ENCODE measurements around the gene EPM2A. TPM values are rescaled to one million over a fixed set of nuclear protein-coding genes. Genes with fewer than 3 reads are reported as not detected.
"Not testable (repeated sequence)": the region's sequence is repeated elsewhere in the genome, so short reads cannot be mapped to it uniquely, and the experiment has no call there.

The EPM2A gene
- total RNA-seq, 1 donor from 2014 or later = 21.9 TPM

GRCh38 chr6:145752638-145753037, 17.3 kb upstream of the EPM2A start:
- Mint-ChIP-seq H3K27me3 (peaks cover 4% of the 10 kb centered on the region), H3K27ac (no peak overlapping the region), H3K4me3 (no peak overlapping the region), H3K9me3 (no peaks in the 10 kb centered on the region), H3K4me1 (no peaks in the 10 kb centered on the region), H3K36me3 (ENCODE audit: low read depth) (no peaks in the 10 kb centered on the region)
- intact Hi-C loops (cut with micrococcal nuclease) = no loop called here
- ATAC-seq (ENCODE audit: low read depth) (no peak), DNase-seq (no peak)
- ChIA-PET POLR2A (no interaction called here), CTCF (no interaction called here)
- TF ChIP-seq, protein P1, sequence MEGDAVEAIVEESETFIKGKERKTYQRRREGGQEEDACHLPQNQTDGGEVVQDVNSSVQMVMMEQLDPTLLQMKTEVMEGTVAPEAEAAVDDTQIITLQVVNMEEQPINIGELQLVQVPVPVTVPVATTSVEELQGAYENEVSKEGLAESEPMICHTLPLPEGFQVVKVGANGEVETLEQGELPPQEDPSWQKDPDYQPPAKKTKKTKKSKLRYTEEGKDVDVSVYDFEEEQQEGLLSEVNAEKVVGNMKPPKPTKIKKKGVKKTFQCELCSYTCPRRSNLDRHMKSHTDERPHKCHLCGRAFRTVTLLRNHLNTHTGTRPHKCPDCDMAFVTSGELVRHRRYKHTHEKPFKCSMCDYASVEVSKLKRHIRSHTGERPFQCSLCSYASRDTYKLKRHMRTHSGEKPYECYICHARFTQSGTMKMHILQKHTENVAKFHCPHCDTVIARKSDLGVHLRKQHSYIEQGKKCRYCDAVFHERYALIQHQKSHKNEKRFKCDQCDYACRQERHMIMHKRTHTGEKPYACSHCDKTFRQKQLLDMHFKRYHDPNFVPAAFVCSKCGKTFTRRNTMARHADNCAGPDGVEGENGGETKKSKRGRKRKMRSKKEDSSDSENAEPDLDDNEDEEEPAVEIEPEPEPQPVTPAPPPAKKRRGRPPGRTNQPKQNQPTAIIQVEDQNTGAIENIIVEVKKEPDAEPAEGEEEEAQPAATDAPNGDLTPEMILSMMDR (IDR thresholded peaks at IDR 0.05) = no peak

GRCh38 chr6:145749632-145750031, 14.3 kb upstream of the EPM2A start:
- intact Hi-C loops (cut with micrococcal nuclease) = no loop called here
- no peaks in the 10 kb centered on the region for H3K36me3 Mint-ChIP-seq (ENCODE audit: low read depth)
- peaks cover 2% of the 10 kb centered on the region for H3K27me3 Mint-ChIP-seq
- DNase-seq = no peak
- no peaks in the 10 kb centered on the region for H3K4me1 Mint-ChIP-seq
- H3K9me3 Mint-ChIP-seq = no peaks in the 10 kb centered on the region
- POLR2A ChIA-PET = no interaction called here
- CTCF ChIA-PET = no interaction called here
- no peak overlapping the region for H3K4me3 Mint-ChIP-seq
- no peak for ATAC-seq (ENCODE audit: low read depth)
- no peak overlapping the region for H3K27ac Mint-ChIP-seq
- TF ChIP-seq, protein P1 (IDR thresholded peaks at IDR 0.05) = no peak

DNA sequence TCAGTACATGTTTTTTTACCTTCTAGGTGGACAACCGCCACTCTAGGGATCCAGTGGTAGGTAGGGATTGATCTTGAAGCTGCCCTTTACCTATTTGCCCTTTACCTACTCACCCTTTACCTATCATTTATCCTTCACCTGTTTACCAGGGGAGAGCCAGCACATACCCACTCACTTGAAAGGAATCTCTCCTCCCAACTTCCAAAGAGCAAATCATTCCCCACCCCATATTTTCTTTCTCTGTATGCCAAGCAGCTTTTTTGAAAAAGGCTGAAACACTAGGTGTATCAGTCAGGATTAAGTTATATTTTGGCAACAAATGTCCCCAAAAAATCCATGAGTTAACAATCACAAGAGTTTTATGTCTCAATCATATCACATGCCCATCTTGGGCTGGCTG, 10.5 kb upstream of the EPM2A start:
- Mint-ChIP-seq H3K27ac (no peak overlapping the region), H3K27me3 (no peaks in the 10 kb centered on the region), H3K4me3 (no peak overlapping the region), H3K36me3 (ENCODE audit: low read depth) (no peaks in the 10 kb centered on the region), H3K9me3 (no peaks in the 10 kb centered on the region), H3K4me1 (no peaks in the 10 kb centered on the region)
- POLR2A ChIA-PET = no interaction called here
- intact Hi-C loops (cut with micrococcal nuclease) = no loop called here
- ATAC-seq (ENCODE audit: low read depth) (no peak), DNase-seq (no peak)
- TF ChIP-seq, protein P1 (IDR thresholded peaks at IDR 0.05) = no peak
- CTCF ChIA-PET = no interaction called here

GRCh38 chr6:145744619-145745018, 9.3 kb upstream of the EPM2A start:
- H3K4me1 Mint-ChIP-seq = no peaks in the 10 kb centered on the region
- DNase-seq (no peak), ATAC-seq (ENCODE audit: low read depth) (no peak)
- H3K27ac Mint-ChIP-seq = no peak overlapping the region
- no peaks in the 10 kb centered on the region for H3K9me3 Mint-ChIP-seq
- no peaks in the 10 kb centered on the region for H3K27me3 Mint-ChIP-seq
- CTCF ChIA-PET = no interaction called here
- intact Hi-C loops (cut with micrococcal nuclease) = no loop called here
- H3K4me3 Mint-ChIP-seq = no peak overlapping the region
- no peaks in the 10 kb centered on the region for H3K36me3 Mint-ChIP-seq (ENCODE audit: low read depth)
- POLR2A ChIA-PET = interaction anchor here (0.6 kb wide), 1 partner anchor 105 kb away, joined by 5 read pairs; no protein-coding TSS in a partner anchor
- TF ChIP-seq, protein P1 (IDR thresholded peaks at IDR 0.05) = no peak

- ChIA-PET CTCF (no interaction called here), POLR2A (no interaction called here)
- H3K4me1 Mint-ChIP-seq = no peaks in the 10 kb centered on the region
- no peak overlapping the region for H3K27ac Mint-ChIP-seq
- DNase-seq (no peak), ATAC-seq (ENCODE audit: low read depth) (no peak)
- no peak overlapping the region for H3K4me3 Mint-ChIP-seq
- intact Hi-C loops (cut with micrococcal nuclease) = no loop called here
- H3K9me3 Mint-ChIP-seq = no peaks in the 10 kb centered on the region
- H3K27me3 Mint-ChIP-seq = no peaks in the 10 kb centered on the region
- TF ChIP-seq, protein P1 (IDR thresholded peaks at IDR 0.05) = no peak
- H3K36me3 Mint-ChIP-seq (ENCODE audit: low read depth) = no peaks in the 10 kb centered on the region
Observed at GRCh38 chr6:145743332-145743731, 8.0 kb upstream of the EPM2A start.

GRCh38 chr6:145742472-145742871, 7.2 kb upstream of the EPM2A start:
- intact Hi-C loops (cut with micrococcal nuclease); POLR2A ChIA-PET; H3K27ac Mint-ChIP-seq; DNase-seq; CTCF ChIA-PET; H3K9me3 Mint-ChIP-seq; H3K27me3 Mint-ChIP-seq; H3K4me3 Mint-ChIP-seq; ATAC-seq (ENCODE audit: low read depth); H3K4me1 Mint-ChIP-seq; H3K36me3 Mint-ChIP-seq (ENCODE audit: low read depth): not testable (repeated sequence)

DNA sequence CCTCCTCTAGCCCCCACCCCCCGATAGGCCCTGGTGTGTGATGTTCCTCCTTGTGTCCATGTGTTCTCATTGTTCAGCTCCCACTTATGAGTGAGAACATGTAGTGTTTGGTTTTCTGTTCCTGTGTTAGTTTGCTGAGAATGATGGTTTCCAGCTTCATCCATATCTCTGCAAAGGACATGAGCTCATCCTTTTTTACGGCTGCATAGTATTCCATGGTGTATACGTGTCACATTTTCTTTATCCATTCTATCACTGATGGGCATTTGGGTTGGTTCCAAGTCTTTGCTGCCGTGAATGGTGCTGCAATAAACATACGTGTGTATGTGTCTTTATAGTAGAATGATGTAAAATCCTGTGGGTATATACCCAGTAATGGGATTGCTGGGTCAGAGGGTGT, 4.4 kb upstream of the EPM2A start:
- H3K27ac Mint-ChIP-seq; H3K27me3 Mint-ChIP-seq; DNase-seq; H3K9me3 Mint-ChIP-seq; CTCF ChIA-PET; H3K4me1 Mint-ChIP-seq; H3K4me3 Mint-ChIP-seq; POLR2A ChIA-PET; H3K36me3 Mint-ChIP-seq (ENCODE audit: low read depth); ATAC-seq (ENCODE audit: low read depth): not testable (repeated sequence)
- intact Hi-C loops (cut with micrococcal nuclease) = loop anchor here (5.0 to 10.0 kb wide), 5 partner anchors 148 to 1895 kb away; partner anchors contain the start of genes LTV1 and SF3B5

Data from activated B cell treated with CpG ODN at 0.5 μM for 24 hours (primary cell).